Limb (tissue), 2 donors: Measurements from ENCODE around the gene GLI1.
"Not testable (repeated sequence)": the region's sequence is repeated elsewhere in the genome, so short reads cannot be mapped to it uniquely, and the experiment has no call there.

Experiments used
- DNase-seq, 2 donors: peaks; one replicate each; pipeline ENCODE4 v3.0.0-alpha.2; 2016; ENCODE audit errors: extremely low spot score in 2 of 2

The GLI1 gene

GRCh38 chr12:57441393-57441792 lies 18.2 kb upstream of the GLI1 start:
- DNase-seq: not testable (repeated sequence)

GRCh38 chr12:57441846-57442427 lies 17.6 kb upstream of the GLI1 start:
- no peak for DNase-seq

GRCh38 chr12:57444337-57444736 lies 15.2 kb upstream of the GLI1 start:
- not testable (repeated sequence) for DNase-seq

GRCh38 chr12:57444744-57445143 lies 14.8 kb upstream of the GLI1 start:
- no peak for DNase-seq

- DNase-seq: no peak
These were observed 13.2 kb upstream of the GLI1 start for GRCh38 chr12:57446292-57446960.

- DNase-seq: no peak
These were observed 10.9 kb upstream of the GLI1 start for GRCh38 chr12:57448669-57449068.

GRCh38 chr12:57449375-57449774 lies 10.2 kb upstream of the GLI1 start:
- no peak for DNase-seq

GRCh38 chr12:57450057-57450456 lies 9.5 kb upstream of the GLI1 start:
- no peak for DNase-seq

- no peak for DNase-seq
These were observed 8.3 kb upstream of the GLI1 start for GRCh38 chr12:57451233-57451778.

- DNase-seq: peak in 1 of 2 donors; percentile 49
These were observed 7.2 kb upstream of the GLI1 start for GRCh38 chr12:57452181-57452936.

GRCh38 chr12:57452937-57453509 lies 6.6 kb upstream of the GLI1 start:
- DNase-seq: peak; percentile 58 to 87

- no peak for DNase-seq
These were observed 5.4 kb upstream of the GLI1 start for GRCh38 chr12:57454213-57454565.

- DNase-seq: peak in 1 of 2 donors; percentile 52
These were observed 4.8 kb upstream of the GLI1 start, which contains the start of gene INHBE for GRCh38 chr12:57454566-57455373. Gene INHBE (plus strand): TSS chr12:57455307. CDS start chr12:57455537, 230 bp downstream.

GRCh38 chr12:57455374-57456144 lies 4.0 kb upstream of the GLI1 start:
- no peak for DNase-seq

- peak in 1 of 2 donors; percentile 49 for DNase-seq
These were observed 3.4 kb upstream of the GLI1 start for GRCh38 chr12:57456145-57456700.

GRCh38 chr12:57456737-57457490 lies 2.7 kb upstream of the GLI1 start:
- no peak for DNase-seq

- no peak for DNase-seq
These were observed 925 bp upstream of the GLI1 start for GRCh38 chr12:57458665-57459054.

- peak; percentile 97 to 98 for DNase-seq
These were observed 383 bp upstream of the GLI1 start for GRCh38 chr12:57459055-57459749.

GRCh38 chr12:57460468-57460784 lies 841 bp downstream of the GLI1 start:
- no peak for DNase-seq
